ENCODE measurements around the gene ATXN8OS.

Gene ATXN8OS

GRCh38 chr13:70162141-70162540 lies 54.5 kb downstream of the ATXN8OS start:
- H3K4me3 ChIP-seq (ENCODE audit: low read depth, low read length): no peak overlapping the region
- TF ChIP-seq CTCF (IDR thresholded peaks at IDR 0.05; ENCODE audit: low read depth, low read length, missing control alignments): no peak
- in situ Hi-C loops (cut with HindIII; ENCODE audit: low sequenced_read_pairs): no loop called here
- DNase-seq (ENCODE audit: low read depth): no peak

- H3K4me3 ChIP-seq (ENCODE audit: low read depth, low read length): no peak overlapping the region
- no peak for TF ChIP-seq CTCF (IDR thresholded peaks at IDR 0.05; ENCODE audit: low read depth, low read length, missing control alignments)
- DNase-seq (ENCODE audit: low read depth): no peak
- in situ Hi-C loops (cut with HindIII; ENCODE audit: low sequenced_read_pairs): no loop called here
Observed at GRCh38 chr13:70170689-70171088, 63.1 kb downstream of the ATXN8OS start.

GRCh38 chr13:70171151-70171550 lies 63.5 kb downstream of the ATXN8OS start:
- in situ Hi-C loops (cut with HindIII; ENCODE audit: low sequenced_read_pairs): no loop called here
- no peak for DNase-seq (ENCODE audit: low read depth)
- no peak for TF ChIP-seq CTCF (IDR thresholded peaks at IDR 0.05; ENCODE audit: low read depth, low read length, missing control alignments)
- no peak overlapping the region for H3K4me3 ChIP-seq (ENCODE audit: low read depth, low read length)

GRCh38 chr13:70172946-70173597 lies 65.4 kb downstream of the ATXN8OS start:
- no peak overlapping the region for H3K4me3 ChIP-seq (ENCODE audit: low read depth, low read length)
- in situ Hi-C loops (cut with HindIII; ENCODE audit: low sequenced_read_pairs): no loop called here
- no peak for TF ChIP-seq CTCF (IDR thresholded peaks at IDR 0.05; ENCODE audit: low read depth, low read length, missing control alignments)
- DNase-seq (ENCODE audit: low read depth): no peak

GRCh38 chr13:70173598-70173959 lies 66.0 kb downstream of the ATXN8OS start:
- no peak for TF ChIP-seq CTCF (IDR thresholded peaks at IDR 0.05; ENCODE audit: low read depth, low read length, missing control alignments)
- in situ Hi-C loops (cut with HindIII; ENCODE audit: low sequenced_read_pairs): no loop called here
- no peak for DNase-seq (ENCODE audit: low read depth)
- H3K4me3 ChIP-seq (ENCODE audit: low read depth, low read length): no peak overlapping the region

- in situ Hi-C loops (cut with HindIII; ENCODE audit: low sequenced_read_pairs): no loop called here
- no peak overlapping the region for H3K4me3 ChIP-seq (ENCODE audit: low read depth, low read length)
- TF ChIP-seq CTCF (IDR thresholded peaks at IDR 0.05; ENCODE audit: low read depth, low read length, missing control alignments): no peak
- DNase-seq (ENCODE audit: low read depth): no peak
Observed at GRCh38 chr13:70178346-70178745, 70.7 kb downstream of the ATXN8OS start.
